Middle frontal gyrus (tissue), 1 donor: ENCODE results near the gene PCSK6.
"Not testable (repeated sequence)": the region's sequence is repeated elsewhere in the genome, so short reads cannot be mapped to it uniquely, and the experiment has no call there.

Experiments
- DNase-seq: peaks from one replicate; pipeline ENCODE4 v3.0.0-alpha.2; 2015; ENCODE audit warnings: low spot score; ENCODE audit errors: extremely low spot score

The PCSK6 gene

GRCh38 chr15:101432982-101433381, 56.5 kb downstream of the PCSK6 start:
- no peak for DNase-seq

GRCh38 chr15:101431748-101432147, 57.8 kb downstream of the PCSK6 start:
- DNase-seq = no peak

- no peak for DNase-seq
Observed at GRCh38 chr15:101431301-101431700, 58.2 kb downstream of the PCSK6 start.

GRCh38 chr15:101429646-101430045, 59.9 kb downstream of the PCSK6 start:
- DNase-seq = no peak

- no peak for DNase-seq
Observed at GRCh38 chr15:101429191-101429590, 60.3 kb downstream of the PCSK6 start.

- DNase-seq = no peak
Observed at GRCh38 chr15:101428758-101429157, 60.7 kb downstream of the PCSK6 start.

GRCh38 chr15:101427606-101428487, 61.7 kb downstream of the PCSK6 start:
- DNase-seq = no peak

GRCh38 chr15:101426761-101427333, 62.7 kb downstream of the PCSK6 start:
- no peak for DNase-seq

- DNase-seq = no peak
Observed at GRCh38 chr15:101425787-101426365, 63.6 kb downstream of the PCSK6 start.

- no peak for DNase-seq
Observed at GRCh38 chr15:101424984-101425383, 64.5 kb downstream of the PCSK6 start.

- no peak for DNase-seq
Observed at GRCh38 chr15:101420232-101420631, 69.3 kb downstream of the PCSK6 start.

GRCh38 chr15:101416475-101416874, 73.0 kb downstream of the PCSK6 start:
- DNase-seq = not testable (repeated sequence)

- DNase-seq = no peak
Observed at GRCh38 chr15:101413239-101413638, 76.3 kb downstream of the PCSK6 start.

- DNase-seq = no peak
Observed at GRCh38 chr15:101411581-101411980, 77.9 kb downstream of the PCSK6 start.

GRCh38 chr15:101411085-101411484, 78.4 kb downstream of the PCSK6 start:
- no peak for DNase-seq

- no peak for DNase-seq
Observed at GRCh38 chr15:101410612-101411011, 78.9 kb downstream of the PCSK6 start.

GRCh38 chr15:101409621-101410020, 79.9 kb downstream of the PCSK6 start:
- no peak for DNase-seq

- DNase-seq = no peak
Observed at GRCh38 chr15:101407966-101408775, 81.3 kb downstream of the PCSK6 start.

- no peak for DNase-seq
Observed at GRCh38 chr15:101407439-101407838, 82.1 kb downstream of the PCSK6 start.

- no peak for DNase-seq
Observed at GRCh38 chr15:101406526-101407195, 82.8 kb downstream of the PCSK6 start.

- DNase-seq = no peak
Observed at GRCh38 chr15:101406036-101406435, 83.5 kb downstream of the PCSK6 start.
